ENCODE measurements around the gene F8A2.

Gene F8A2

GRCh38 chrX:155417769-155418168, 35.9 kb downstream of the F8A2 start:
- DNase-seq (ENCODE audit: insufficient read length) = no peak
- no peak for FAIRE-seq
- TF ChIP-seq TAF1 (IDR thresholded peaks at IDR 0.05; ENCODE audit: borderline replicate concordance, low read depth, low read length) = no peak
- no peak for TF ChIP-seq POLR2AphosphoS5 (IDR thresholded peaks at IDR 0.05; ENCODE audit: low read depth, low read length)
- no peak for TF ChIP-seq POLR2A (IDR thresholded peaks at IDR 0.05; ENCODE audit: low read depth, low read length)
